K562 (cell line): Measurements from ENCODE around the gene CEND1. TPM values are rescaled to one million over a fixed set of nuclear protein-coding genes. Genes with fewer than 3 reads are reported as not detected.

Experiments used
- CEBPB ChIP-seq: fragments of 450-650 bp; IDR thresholded peaks from 2 replicates; pipeline ENCODE4 v1.6.1; 2016; ENCODE audit warnings: missing genetic modification characterization, missing compliant biosample characterization
- CHD2 ChIP-seq: IDR thresholded peaks from 2 replicates; pipeline ENCODE4 v1.6.1; 2011; ENCODE audit warnings: low read depth, low read length
- E4F1 ChIP-seq: fragments of 250-450 bp; sonication (Bioruptor Pico); IDR thresholded peaks from 2 replicates; pipeline ENCODE4 v1.5.0; 2021; ENCODE audit warnings: mild to moderate bottlenecking, borderline replicate concordance
- EZH2 ChIP-seq: IDR thresholded peaks from 2 replicates; pipeline ENCODE4 v1.6.1; 2012; ENCODE audit warnings: low read depth, mild to moderate bottlenecking, inconsistent platforms, low read length, borderline replicate concordance
- FOXJ3 ChIP-seq: sonication (generic); formaldehyde crosslinking; IDR thresholded peaks from 2 replicates; pipeline ENCODE4 v1.4.0; 2020; ENCODE audit warnings: mild to moderate bottlenecking, missing genetic modification reagents
- GATAD2B ChIP-seq: fragments of 450-650 bp; IDR thresholded peaks from 2 replicates; pipeline ENCODE4 v1.6.1; 2017; ENCODE audit warnings: mild to moderate bottlenecking, borderline replicate concordance
- HES1 ChIP-seq: fragments of 450-650 bp; IDR thresholded peaks from 2 replicates; pipeline ENCODE4 v1.6.1; 2016; ENCODE audit warnings: low read depth, mild to moderate bottlenecking, moderate library complexity
- HMGXB4 ChIP-seq: sonication (generic); formaldehyde crosslinking; IDR thresholded peaks from 2 replicates; pipeline ENCODE4 v1.8.1; 2023; ENCODE audit warnings: mild to moderate bottlenecking, missing genetic modification reagents
- JUNB ChIP-seq: fragments of 450-650 bp; formaldehyde crosslinking; conservative IDR thresholded peaks from 2 replicates; pipeline ENCODE4 v1.4.0; 2020; ENCODE audit warnings: mild to moderate bottlenecking
- MTA1 ChIP-seq: fragments of 450-650 bp; IDR thresholded peaks from 2 replicates; pipeline ENCODE4 v1.6.1; 2017; ENCODE audit warnings: borderline replicate concordance
- POLR3G ChIP-seq: IDR thresholded peaks from 2 replicates; pipeline ENCODE4 v1.6.1; 2011; ENCODE audit not compliant: insufficient read length, insufficient replicate concordance; ENCODE audit errors: extremely low read depth
- RAD21 ChIP-seq, 2 experiments: fragments of 250-450 bp in 1 of 2; fragments of 450-650 bp in 1 of 2; sonication (Bioruptor Pico) in 1 of 2; formaldehyde crosslinking in 1 of 2; IDR thresholded peaks in 1 of 2; conservative IDR thresholded peaks in 1 of 2; 2 replicates each; pipeline versions ENCODE4 v1.4.0 to v1.8.0; 2020 to 2022; ENCODE audit warnings: mild to moderate bottlenecking in 2 of 2, moderate library complexity in 1 of 2
- SIN3B ChIP-seq: fragments of 450-650 bp; IDR thresholded peaks from 2 replicates; pipeline ENCODE4 v1.6.1; 2017; ENCODE audit warnings: low read depth, mild to moderate bottlenecking, moderate library complexity
- ZBTB43 ChIP-seq: sonication (generic); formaldehyde crosslinking; IDR thresholded peaks from 2 replicates; pipeline ENCODE4 v1.8.0; 2023; ENCODE audit warnings: mild to moderate bottlenecking, missing genetic modification reagents
- ZBTB7A ChIP-seq: IDR thresholded peaks from 2 replicates; pipeline ENCODE4 v1.6.1; 2011; ENCODE audit warnings: low read depth, mild to moderate bottlenecking, low read length, moderate library complexity, borderline replicate concordance; ENCODE audit not compliant: control insufficient read depth
- ZFP36 ChIP-seq: fragments of 150-350 bp; IDR thresholded peaks from 2 replicates; pipeline ENCODE4 v1.6.1; 2018; ENCODE audit warnings: low read length, low read depth; ENCODE audit not compliant: partially characterized antibody
- ZNF124 ChIP-seq: sonication (generic); formaldehyde crosslinking; IDR thresholded peaks from 2 replicates; pipeline ENCODE4 v1.8.1; 2022; ENCODE audit warnings: missing genetic modification reagents
- ZNF212 ChIP-seq: fragments of 450-650 bp; formaldehyde crosslinking; IDR thresholded peaks from 2 replicates; pipeline ENCODE4 v1.4.0; 2020; ENCODE audit warnings: mild to moderate bottlenecking
- ZNF655 ChIP-seq: fragments of 250-450 bp; sonication (Bioruptor Pico); IDR thresholded peaks from 2 replicates; pipeline ENCODE4 v1.5.0; 2021
- ZZZ3 ChIP-seq: fragments of 450-650 bp; IDR thresholded peaks from 2 replicates; pipeline ENCODE4 v1.6.1; 2016; ENCODE audit warnings: antibody characterized with exemption, mild to moderate bottlenecking, moderate library complexity
- polyA plus RNA-seq, 8 experiments: library from polyadenylated mRNA; depleted of rRNA in 4 of 8; stranded (reverse) in 5 of 8; unstranded in 3 of 8; fragments of >200 nt; fragmentation: Nextera tagmentation in 2 of 8; fragmentation: Illumina TruSeq in 1 of 8; extraction: Ambion mirVana in 2 of 8; extraction: Trizol in 1 of 8; gene quantifications; 2 replicates each; pipeline versions ENCODE4 v1.2.1 to v1.2.3, GENCODE V29; 2011 to 2014; ENCODE audit warnings: inconsistent platforms in 1 of 8, missing spikeins in 1 of 8
- total RNA-seq, 7 experiments: library from RNA; depleted of rRNA in 6 of 7; stranded (reverse); fragments of >200 nt in 6 of 7; fragmentation: Illumina TruSeq in 2 of 7; extraction: Trizol in 2 of 7; gene quantifications; 2 replicates each; pipeline versions ENCODE4 v1.2.1 to v1.2.3, GENCODE V29; 2011 to 2021; ENCODE audit warnings: low replicate concordance in 1 of 7

CEND1 gene
- total and polyA plus RNA-seq, 9 of the 15 experiments (the other 6 are each of a cell fraction or from before 2014, with no cell fraction given): 0.13 to 0.18 (median 0.16) TPM; not detected in 6

- TF ChIP-seq ZBTB43 (CRISPR knock-in tag): 0 out of 2 replicates have a peak, but pooled peaks have one; percentile 25
- no peak for TF ChIP-seq RAD21 (CRISPR knock-in tag; conservative IDR thresholded peaks at IDR 0.05 in 1 of 2, IDR thresholded peaks at IDR 0.05 in 1 of 2)
- peak; percentile 84; the same call in 1 of the 2 replicates for TF ChIP-seq ZBTB7A
- TF ChIP-seq JUNB (CRISPR knock-in tag): no peak
- TF ChIP-seq GATAD2B: no peak
- no peak for TF ChIP-seq ZFP36
- no peak for TF ChIP-seq CEBPB
- no peak for TF ChIP-seq EZH2
- TF ChIP-seq ZNF124 (CRISPR knock-in tag): no peak
- TF ChIP-seq MTA1: no peak
- TF ChIP-seq E4F1 (CRISPR knock-in tag): no peak
- TF ChIP-seq ZNF655 (CRISPR knock-in tag): no peak
- TF ChIP-seq HMGXB4 (CRISPR knock-in tag): peak; percentile 64; the same call in 1 of the 2 replicates
- TF ChIP-seq CHD2: no peak
- TF ChIP-seq ZZZ3: no peak
- TF ChIP-seq FOXJ3 (CRISPR knock-in tag): no peak
- TF ChIP-seq HES1: no peak
- peak; percentile 76; the same call in 1 of the 2 replicates for TF ChIP-seq SIN3B
- TF ChIP-seq ZNF212: no peak
- TF ChIP-seq POLR3G: no peak
These were observed 42.5 kb downstream of the CEND1 start, which contains the start of gene TALDO1 (continued) for GRCh38 chr11:747158-748006.
